Activated CD8-positive, alpha-beta memory T cell treated with anti-CD3 and anti-CD28 coated beads, Interleukin-2, amount 50 U/mL, for 1 hour (primary cell): ENCODE results near the gene JSRP1.

Source experiments
- DNase-seq: peaks from one replicate; pipeline ENCODE4 v3.0.0-alpha.2; 2020; ENCODE audit errors: extremely low read depth

JSRP1 gene

DNA sequence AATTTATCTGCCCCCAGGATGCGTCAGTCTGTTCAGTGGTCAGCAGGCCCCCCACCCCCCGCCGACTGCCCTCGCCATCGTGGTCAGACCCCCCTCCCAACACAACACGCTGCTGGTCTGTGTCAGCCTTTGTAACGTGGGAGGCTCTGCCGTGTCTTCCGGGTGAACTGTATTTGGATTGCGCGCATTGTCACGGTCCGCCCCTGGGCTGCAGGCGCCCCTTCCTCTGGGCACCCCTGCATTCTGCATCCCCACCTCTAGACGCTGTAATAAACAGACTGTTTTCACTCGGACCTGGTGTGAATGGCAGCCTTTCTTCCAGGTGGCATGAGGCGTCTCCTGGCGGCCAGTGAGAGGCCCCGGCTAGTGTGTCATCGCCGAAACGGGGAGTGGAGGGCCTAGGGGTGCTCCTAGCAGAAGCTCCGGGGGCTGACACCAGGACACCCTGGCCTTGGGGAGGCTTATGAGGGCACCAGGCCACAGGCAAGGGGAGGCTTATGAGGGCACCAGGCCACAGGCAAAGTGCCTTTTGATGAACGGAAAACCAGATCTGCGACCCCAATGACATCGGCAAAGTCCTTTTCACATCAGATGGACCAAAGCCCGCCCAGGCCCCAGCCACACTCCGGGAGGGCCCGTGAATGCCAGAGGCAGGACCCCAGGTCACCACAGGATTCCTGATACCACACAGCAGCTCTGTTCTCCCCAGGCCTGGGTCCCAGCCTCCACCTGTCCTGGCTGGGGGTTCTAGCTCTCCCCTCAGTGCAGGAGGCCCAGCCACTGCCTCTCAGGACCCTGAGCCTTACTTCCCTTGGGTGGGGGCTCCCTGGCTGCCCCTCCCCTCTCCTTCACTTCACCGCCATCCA, 23.7 kb downstream of the JSRP1 start:
- no peak for DNase-seq

DNA sequence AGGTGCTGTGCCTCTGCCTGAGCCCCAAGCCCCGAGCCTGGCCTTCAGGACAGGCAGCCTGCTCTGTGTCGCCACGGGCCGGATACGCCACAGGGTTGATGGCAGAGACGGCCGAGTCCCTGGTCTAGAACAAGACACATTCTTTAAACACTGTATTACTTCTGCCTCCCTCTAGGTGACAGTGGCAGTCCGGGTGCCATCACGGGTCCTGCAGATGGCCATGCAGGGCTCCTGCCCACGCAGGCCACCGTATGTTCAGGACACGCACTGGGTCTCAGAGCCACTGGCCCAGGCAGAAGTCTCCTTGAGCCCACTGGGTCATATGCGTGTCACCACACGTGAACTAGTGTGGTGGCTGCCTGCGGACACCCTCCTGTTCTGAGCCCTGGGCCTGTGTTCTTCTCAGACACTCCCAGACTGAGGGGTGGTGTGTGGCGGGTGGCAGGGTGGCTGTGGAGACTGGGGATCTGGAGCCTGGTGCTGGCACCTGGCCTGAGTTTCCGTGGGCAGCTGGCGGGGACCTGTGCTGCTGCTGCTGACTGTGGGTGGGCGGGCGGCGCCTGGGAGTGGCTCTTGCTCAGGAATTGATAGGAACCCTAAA, 24.5 kb downstream of the JSRP1 start:
- no peak for DNase-seq

DNA sequence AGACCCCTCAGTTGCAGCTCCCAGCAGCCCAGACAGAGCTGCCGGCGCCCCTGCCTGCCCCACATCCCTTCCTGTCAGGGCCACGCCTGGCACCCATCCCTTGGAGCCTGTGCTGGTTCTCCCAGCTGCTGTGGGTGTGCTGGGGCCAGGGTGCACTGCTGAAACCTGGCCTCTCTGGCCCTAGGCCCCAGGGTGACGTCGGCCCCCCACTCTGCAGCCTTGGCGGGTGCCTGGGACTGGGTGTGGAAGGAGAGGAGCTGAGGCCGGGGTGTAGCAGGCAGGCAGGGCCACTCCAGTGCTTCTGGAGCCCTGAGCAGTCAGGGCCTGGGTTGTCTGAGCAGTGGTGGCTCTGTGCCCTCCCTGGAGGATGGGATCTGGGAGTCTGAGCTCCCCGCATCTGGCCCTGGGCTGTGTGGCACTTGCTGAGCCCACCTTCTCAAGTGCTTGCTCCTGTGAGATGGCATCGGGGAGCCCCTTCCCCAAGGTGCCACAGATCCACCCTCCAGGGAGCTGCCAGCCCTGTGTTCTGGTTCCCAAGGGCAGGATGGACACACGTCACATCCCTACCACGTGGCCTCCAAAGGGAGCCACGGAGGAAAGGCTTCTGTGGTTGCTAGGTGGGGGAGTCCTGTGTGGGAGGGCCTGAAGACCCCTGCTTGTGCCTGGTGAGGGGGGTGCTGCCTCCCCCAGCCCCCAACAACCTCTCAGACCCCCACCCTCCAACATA, 25.2 kb downstream of the JSRP1 start:
- DNase-seq, result no peak

DNA sequence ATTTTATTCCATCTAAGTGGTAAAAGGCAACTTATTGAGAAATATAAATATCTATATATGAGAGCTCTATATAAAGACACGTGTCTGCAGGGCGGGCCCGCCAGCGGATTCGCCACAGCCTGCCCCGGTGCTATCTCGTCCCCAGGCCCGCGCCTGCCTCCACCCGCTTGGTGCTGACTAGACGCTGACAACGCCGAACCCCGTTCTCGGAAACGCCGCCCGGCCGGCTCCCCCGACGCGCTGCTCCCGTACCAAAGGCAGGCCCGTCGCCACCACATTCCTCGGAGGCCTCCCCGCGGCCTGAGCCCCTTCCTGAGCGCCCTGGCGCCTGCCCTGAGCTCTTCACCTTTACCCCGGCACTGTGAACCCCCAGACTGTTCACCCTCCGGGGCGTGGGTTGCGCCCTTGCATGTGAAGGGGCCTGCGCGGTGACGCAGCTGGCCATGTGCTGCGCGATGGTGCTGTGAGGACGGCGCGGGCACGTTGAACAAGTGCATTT, 26.1 kb downstream of the JSRP1 start:
- no peak for DNase-seq

DNA sequence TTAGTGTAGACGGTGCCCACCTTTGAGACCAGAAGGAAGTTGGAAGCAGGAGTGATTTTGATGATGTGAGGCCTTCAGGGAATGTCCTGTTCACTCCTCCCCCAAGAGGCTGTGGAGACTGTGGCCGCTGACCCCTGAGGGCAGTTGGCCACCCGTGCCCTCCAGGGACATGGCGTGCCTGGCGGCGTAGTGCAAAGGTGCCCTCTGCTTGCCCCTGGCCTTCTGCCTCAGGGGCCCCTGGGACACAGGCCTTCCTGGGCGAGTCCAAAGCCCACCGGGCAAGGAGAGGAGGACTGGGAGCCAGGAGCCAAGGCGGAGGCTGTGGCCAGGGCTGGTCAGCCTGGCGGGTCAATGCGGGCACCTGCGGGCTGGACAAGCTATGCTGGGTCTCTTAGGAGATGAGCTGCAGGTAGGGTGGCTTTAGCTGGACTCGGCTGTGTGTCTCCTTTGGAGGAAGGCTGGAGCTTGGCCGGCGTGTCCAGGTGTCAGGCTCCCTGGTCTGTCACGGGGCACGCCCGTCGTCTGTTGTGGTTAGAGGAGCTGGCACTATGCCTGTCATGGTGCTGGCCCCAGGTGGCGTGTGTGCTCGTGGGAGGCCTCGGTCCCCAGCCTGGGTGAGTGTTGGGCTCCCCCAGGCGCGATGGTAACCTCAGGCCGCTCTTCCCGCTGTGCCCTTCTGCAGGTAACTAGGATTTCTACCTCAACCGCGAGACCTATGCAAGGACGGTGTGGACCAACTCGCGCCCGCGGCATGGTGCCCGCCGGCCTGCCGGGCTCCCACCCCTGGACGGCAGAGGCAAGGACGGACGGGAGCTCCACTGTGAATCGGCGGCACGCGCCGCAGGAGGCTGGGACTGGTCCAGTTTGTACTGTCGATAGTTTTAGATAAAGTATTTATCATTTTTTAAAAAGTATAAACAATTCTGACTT, 26.8 kb downstream of the JSRP1 start:
- DNase-seq, result no peak

DNA sequence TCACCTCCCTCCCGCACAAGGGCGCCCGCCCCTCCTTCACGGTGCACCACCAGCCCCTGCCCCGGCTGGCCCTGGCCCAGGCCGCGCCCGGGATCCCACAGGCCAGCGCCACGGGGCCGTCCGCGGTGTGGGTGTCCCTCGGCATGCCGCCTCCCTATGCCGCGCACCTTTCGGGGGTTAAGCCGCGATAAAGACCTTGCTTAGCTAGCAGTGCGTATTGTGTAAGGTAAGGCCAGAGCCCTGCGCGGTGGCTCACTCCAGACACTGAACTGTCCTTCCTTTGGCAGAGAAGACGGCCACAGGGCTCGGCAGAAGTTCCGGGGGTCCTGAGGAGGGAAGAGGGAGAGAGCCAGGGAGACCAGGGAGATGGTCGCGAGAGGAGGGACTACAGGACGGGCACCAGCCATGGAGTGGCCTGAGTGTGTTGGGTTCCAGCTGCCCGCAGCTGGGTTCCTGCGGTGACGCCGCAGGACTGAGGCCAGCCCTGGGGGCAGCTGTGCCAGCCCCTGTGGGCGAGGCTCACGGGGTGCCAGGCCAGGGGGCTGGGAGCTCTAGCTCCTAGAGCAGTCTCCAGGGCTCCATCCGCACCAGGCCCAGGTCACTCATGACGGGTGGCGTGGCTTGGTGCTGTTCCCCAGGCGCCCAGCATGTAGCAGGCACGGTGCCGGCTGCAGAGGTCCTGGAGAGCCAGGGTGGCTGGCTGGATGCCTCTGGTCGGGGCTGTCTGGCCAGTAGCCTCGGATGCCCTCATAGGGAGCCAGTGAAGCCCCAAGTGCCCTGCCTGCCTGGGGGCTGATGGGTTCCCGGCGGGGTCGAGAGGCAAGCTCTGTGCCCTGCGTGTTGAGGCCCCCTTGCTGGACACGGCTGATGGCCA, 27.8 kb downstream of the JSRP1 start:
- DNase-seq, result no peak

DNA sequence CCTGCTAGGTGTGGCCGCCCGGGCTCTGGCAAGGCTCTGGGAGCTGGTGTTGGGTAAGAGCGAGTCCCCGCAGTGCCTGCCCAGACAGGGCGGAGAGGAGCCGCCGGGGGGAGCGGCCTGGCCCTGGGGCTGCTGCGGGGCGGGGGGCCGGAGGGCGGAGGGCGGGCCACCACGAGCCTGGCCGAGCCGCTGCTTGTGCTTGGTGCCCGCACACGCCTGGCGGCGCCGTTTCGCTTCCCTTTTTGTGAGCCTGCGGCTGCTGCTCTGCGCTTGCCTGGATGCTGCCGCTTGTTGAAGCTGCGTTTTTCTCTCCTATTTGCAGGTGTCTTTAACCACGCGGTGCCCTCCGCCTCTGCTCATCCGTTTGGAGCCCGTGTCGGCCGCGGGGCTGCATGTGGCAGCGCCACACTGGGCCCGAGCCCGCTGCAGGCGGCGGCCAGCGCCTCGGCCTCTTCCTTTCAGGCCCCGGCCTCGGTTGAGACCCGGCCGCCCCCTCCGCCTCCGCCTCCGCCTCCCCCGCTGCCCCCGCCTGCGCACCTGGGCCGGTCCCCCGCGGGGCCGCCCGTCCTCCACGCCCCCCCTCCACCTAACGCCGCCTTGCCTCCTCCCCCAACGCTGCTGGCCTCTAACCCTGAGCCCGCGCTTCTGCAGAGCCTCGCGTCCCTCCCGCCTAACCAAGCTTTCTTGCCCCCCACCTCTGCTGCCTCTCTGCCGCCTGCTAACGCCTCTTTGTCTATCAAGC, 28.6 kb downstream of the JSRP1 start:
- DNase-seq, result no peak

DNA sequence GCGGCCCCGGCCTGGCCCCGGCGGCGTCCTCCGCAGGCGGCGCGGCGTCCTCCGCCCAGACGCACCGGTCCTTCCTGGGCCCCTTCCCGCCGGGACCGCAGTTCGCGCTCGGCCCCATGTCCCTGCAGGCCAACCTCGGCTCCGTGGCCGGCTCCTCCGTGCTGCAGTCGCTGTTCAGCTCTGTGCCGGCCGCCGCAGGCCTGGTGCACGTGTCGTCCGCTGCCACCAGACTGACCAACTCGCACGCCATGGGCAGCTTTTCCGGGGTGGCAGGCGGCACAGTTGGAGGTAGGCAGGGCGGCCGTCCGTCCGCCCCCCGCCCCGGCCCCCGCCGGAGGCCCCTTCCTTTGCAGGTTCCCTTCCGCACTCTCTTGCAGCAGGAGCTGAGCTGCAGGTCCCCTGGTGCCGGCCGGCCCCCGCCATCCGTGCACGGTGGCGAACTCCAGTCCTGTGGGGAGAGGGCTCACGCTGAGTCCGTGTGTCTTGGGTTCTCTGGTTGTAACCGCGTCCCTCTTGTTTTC, 29.3 kb downstream of the JSRP1 start:
- no peak for DNase-seq

DNA sequence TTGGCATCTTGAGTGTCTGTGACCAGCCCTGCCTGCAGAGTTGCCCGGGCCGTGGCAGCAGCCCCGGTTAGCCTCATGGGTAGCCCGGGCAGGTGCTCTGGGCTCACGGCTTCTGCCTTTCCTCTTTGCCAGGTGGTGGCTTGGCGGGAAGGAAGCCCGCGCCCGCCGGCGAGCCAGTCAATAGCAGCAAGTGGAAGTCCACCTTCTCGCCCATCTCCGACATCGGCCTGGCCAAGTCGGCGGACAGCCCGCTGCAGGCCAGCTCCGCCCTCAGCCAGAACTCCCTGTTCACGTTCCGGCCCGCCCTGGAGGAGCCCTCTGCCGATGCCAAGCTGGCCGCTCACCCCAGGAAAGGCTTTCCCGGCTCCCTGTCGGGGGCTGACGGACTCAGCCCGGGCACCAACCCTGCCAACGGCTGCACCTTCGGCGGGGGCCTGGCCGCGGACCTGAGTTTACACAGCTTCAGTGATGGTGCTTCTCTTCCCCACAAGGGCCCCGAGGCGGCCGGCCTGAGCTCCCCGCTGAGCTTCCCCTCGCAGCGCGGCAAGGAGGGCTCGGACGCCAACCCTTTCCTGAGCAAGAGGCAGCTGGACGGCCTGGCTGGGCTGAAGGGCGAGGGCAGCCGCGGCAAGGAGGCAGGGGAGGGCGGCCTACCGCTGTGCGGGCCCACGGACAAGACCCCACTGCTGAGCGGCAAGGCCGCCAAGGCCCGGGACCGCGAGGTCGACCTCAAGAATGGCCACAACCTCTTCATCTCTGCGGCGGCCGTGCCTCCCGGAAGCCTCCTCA, 30.0 kb downstream of the JSRP1 start:
- no peak for DNase-seq

DNA sequence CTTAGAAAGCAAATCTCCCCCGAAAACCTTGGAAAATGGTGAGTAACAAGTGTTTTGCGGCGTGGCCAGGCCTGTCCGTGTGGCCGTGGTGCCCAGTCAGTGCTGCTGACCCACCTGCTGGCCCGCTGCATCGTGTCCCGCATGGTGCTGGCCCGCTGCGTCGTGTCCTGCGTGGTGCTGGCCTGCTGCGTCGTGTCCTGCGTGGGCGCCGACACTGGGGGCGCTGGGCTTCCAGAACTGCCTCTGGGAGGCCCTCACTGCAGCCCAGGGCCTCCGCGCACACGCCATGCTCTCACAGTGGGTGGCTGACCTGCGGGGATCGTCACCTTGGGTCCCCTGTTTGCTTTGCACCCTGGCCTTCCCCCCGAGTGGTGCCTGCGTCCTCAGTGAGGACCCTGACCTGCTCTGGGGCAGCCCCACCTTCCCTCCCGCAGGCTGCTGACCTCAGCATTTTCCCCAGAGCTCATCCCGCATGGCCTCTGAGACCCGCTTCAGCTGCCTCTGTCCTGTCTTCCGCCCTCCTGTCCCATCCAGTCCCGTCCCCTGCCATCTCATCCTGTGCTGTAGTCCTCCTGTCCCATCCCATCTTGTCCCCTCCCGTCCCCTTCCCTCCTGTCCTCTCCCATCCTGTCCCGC, 30.7 kb downstream of the JSRP1 start:
- no peak for DNase-seq

DNA sequence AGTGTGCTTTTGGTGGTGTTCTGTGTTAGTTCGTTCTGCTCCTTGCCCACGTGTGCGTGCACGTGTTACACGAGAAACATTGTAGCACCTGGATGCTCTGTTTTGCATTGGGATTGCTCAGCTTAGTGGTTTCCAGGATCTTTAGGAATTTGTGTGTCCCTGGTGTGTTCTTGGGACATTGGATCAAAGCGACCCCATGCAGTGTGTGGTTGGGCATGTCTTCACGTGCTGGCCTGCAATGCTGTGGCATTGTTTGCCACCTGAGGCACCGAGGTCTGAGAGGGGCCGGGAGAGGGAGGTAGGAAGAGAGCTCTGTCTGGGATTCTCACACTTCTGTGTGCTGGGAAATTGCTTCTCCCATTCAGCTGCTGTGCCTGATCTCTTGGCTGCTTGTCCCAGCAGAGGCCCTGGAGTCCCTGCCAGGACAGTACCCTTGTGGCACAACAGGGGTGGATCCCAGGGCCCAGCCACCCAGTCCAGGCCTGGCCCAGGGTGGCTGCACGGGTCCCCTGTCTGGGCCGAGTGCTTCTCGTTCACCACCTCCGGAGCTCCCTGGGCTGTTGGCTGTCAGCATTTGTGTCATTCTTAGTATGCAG, 31.4 kb downstream of the JSRP1 start:
- DNase-seq, result no peak

DNA sequence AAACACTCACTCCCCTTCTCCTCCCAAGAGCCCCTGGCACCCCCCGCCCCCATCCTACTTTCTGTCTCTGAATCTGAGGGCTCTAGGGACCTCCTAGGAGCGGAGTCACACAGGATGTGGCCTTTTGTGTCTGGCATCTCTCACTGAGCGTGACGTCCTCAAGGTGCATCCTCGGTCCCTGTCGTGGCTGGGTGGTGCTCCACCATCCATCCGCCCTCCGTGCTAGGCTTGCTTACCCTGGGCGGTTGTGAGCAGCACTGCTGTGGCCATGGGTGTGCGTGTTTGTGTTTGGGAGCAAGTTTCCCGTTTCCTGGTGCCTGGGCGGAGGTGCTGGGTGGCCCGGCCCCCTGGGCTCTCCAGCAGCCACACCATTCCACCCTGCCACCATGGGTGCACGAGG, 32.3 kb downstream of the JSRP1 start:
- no peak for DNase-seq

DNA sequence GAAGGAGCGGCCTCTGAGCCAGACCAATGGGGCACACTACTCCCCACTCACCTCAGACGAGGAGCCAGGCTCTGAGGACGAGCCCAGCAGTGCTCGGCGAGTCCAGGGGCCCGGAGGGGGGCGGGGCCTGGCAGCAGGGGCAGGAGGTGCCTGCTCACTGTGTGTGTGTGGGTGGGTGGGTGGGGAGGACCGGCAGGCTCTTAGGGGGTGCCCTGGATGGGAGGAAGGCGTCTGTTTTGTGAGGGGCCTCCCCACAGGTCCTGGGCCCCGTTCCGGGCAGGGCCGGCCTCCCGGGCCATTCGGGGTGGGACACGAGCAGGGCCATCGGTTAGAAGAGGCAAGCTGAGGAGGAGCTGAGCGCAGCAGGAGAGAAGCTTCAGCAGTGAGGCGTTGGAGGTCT, 32.8 kb downstream of the JSRP1 start:
- DNase-seq, result no peak

DNA sequence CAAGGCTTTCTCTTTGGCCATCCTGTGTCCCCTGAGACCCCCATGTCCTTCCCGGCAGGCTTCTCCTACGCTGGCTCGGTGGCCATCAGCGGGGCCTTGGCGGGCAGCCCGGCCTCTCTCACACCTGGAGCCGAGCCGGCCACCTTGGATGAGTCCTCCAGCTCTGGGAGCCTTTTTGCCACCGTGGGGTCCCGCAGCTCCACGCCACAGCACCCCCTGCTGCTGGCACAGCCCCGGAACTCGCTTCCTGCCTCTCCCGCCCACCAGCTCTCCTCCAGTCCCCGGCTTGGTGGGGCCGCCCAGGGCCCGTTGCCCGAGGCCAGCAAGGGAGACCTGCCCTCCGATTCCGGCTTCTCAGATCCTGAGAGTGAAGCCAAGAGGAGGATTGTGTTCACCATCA, 34.3 kb downstream of the JSRP1 start:
- DNase-seq, result no peak

DNA sequence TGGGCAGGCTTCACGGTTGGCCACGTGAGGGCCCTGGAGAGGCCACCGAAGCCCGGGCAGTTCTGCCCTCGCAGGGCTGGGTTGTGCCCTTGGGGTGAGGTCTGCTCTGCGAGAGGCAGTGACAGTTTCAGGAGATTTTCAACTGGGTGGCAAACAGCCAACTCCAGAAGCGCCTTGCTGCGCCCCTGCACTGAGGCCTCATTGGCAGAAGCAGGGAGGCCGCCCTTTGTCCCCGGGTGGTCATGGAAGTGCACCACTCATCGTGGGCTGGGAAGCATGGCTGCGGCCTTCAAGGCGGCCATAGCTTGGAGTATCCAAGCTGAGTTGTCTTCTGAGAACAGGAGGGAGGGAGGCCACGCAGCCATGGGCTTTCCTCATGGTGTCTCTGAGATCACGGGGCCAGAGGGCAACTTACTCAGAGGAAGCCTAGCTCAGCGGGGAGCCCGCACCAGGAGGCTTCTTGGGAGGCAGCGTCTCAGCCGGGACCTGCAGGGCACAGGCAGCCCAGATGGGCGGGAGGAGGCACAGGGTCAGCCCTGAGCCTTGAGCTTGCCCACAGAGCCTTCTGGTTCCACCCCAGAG, 34.9 kb downstream of the JSRP1 start:
- no peak for DNase-seq

DNA sequence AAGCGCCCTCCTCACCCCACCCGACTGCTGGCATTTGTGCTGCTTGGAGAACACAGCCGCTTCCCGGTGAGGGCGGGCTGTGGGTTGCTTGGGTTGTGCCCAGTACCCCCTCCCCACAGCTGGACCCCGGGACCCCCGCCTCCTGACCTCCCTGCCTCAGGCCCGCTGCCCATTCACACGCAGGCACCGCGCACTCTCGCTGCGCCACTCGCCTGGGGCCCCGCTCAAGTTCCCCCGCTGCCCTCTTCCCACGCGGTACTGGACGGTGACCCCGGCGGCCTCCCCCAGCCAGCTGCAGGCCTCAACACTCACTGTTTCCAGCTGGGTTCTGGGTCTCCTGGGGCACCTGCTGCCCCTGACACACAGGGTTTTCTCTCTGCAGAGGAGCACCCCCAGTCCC, 36.5 kb downstream of the JSRP1 start:
- no peak for DNase-seq

DNA sequence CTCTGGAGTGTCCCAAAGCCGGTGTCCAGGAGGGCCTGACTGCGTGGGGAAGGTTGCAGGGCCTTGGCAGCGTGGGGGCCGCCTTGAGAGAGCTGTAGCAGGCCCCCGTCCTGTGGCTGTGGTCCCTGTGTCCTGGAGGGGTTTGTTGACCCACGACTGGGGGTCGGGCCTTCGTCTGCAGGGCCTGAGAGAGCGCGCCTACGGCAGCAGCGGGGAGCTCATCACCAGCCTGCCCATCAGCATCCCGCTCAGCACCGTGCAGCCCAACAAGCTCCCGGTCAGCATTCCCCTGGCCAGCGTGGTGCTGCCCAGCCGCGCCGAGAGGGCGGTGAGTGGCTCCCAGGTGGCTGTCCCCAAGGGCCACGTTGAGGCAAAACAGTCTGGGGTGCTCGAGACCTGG, 38.6 kb downstream of the JSRP1 start:
- DNase-seq, result no peak
